GM23338 (cell line): ENCODE data around the gene SLC5A4.

Experiments used
- CREB1 ChIP-seq: fragments of 250-450 bp; sonication (Bioruptor Pico); IDR thresholded peaks from 2 replicates; pipeline ENCODE4 v1.5.0; 2020; ENCODE audit warnings: low read depth, mild to moderate bottlenecking, moderate library complexity
- CTCF ChIP-seq, 2 experiments: fragments of 200-600 bp in 1 of 2; sonication (generic) in 1 of 2; conservative IDR thresholded peaks; 2 replicates each; pipeline versions ENCODE4 v1.5.1 to v1.6.1; 2016 to 2017; ENCODE audit warnings: antibody characterized with exemption in 2 of 2, low read depth in 2 of 2, mild to moderate bottlenecking in 2 of 2, moderate library complexity in 1 of 2
- EZH2 ChIP-seq: fragments of 200-600 bp; sonication (generic); IDR thresholded peaks from one replicate; pipeline ENCODE4 v1.8.0; 2017; ENCODE audit warnings: antibody characterized with exemption, mild to moderate bottlenecking, low read depth; ENCODE audit not compliant: unreplicated experiment
- POLR2AphosphoS5 ChIP-seq: IDR thresholded peaks from 2 replicates; pipeline ENCODE4 v1.6.1; 2016; ENCODE audit warnings: antibody characterized with exemption, low read depth
- REST ChIP-seq: IDR thresholded peaks from one replicate; pipeline ENCODE4 v1.6.1; 2018; ENCODE audit warnings: antibody characterized with exemption; ENCODE audit not compliant: unreplicated experiment
- ZNF462 ChIP-seq: fragments of 250-450 bp; sonication (Bioruptor Pico); IDR thresholded peaks from 2 replicates; pipeline ENCODE4 v1.5.0; 2020; ENCODE audit warnings: mild to moderate bottlenecking, moderate library complexity

- TF ChIP-seq CTCF (conservative IDR thresholded peaks at IDR 0.05; ENCODE audit: low read depth in 2 of 2) (no peak), ZNF462 (no peak), REST (no peak), EZH2 (no peak), POLR2AphosphoS5 (no peak), CREB1 (CRISPR knock-in tag) (no peak)
Observed at GRCh38 chr22:32185821-32186220, 69.3 kb downstream of the SLC5A4 start.
